ENCODE results near the gene FZD4. TPM values are rescaled to one million over a fixed set of nuclear protein-coding genes. Genes with fewer than 3 reads are reported as not detected.

Gene FZD4
- total and polyA plus RNA-seq, 12 donors, result 8.0 to 52.5 (median 20.8) TPM

- Histone ChIP-seq H3K36me3 (replicated peaks in 1 of 2) (no peaks in the 10 kb centered on the region), H3K4me1 (replicated peaks in 1 of 2) (peaks cover 0 to 3% of the 10 kb centered on the region in 2 donors), H3K4me3 (no peak overlapping the region), H3K9me3 (replicated peaks in 1 of 3) (no peaks in the 10 kb centered on the region), H3K27ac (no peak overlapping the region), H3K27me3 (no peaks in the 10 kb centered on the region)
- TF ChIP-seq CTCF (IDR thresholded peaks at IDR 0.05), result no peak
- TF ChIP-seq POLR2A (IDR thresholded peaks at IDR 0.05), result no peak
- intact Hi-C loops (cut with DNase I), result no loop called here
- DNase-seq, result no peak
- WGBS, 4 donors, result 0 to 44% (median 31%) methylated on average over 1 of the region's 1 CpG
Observed at GRCh38 chr11:86912238-86912637, 43.0 kb downstream of the FZD4 start.

- TF ChIP-seq POLR2A (IDR thresholded peaks at IDR 0.05), result no peak
- TF ChIP-seq CTCF (IDR thresholded peaks at IDR 0.05), result no peak
- no peaks in the 10 kb centered on the region for H3K9me3 ChIP-seq (replicated peaks in 1 of 3)
- intact Hi-C loops (cut with DNase I), result no loop called here
- H3K27me3 ChIP-seq, result no peaks in the 10 kb centered on the region
- no peak overlapping the region for H3K4me3 ChIP-seq
- H3K4me1 ChIP-seq (replicated peaks in 1 of 2), result no peaks in the 10 kb centered on the region
- H3K36me3 ChIP-seq (replicated peaks in 1 of 2), result no peaks in the 10 kb centered on the region
- H3K27ac ChIP-seq, result no peak overlapping the region
- no peak for DNase-seq
- WGBS, 4 donors, result 86 to 93% (median 90%) methylated on average over 3 of the region's 3 CpGs
Observed at GRCh38 chr11:86910592-86910991, 44.6 kb downstream of the FZD4 start.

- WGBS, 4 donors, result 88 to 94% (median 93%) methylated on average over 21 to 24 of the region's 24 CpGs
- no peaks in the 10 kb centered on the region for H3K9me3 ChIP-seq (replicated peaks in 1 of 3)
- no peak for DNase-seq
- no peak for TF ChIP-seq POLR2A (IDR thresholded peaks at IDR 0.05)
- no peak for TF ChIP-seq CTCF (IDR thresholded peaks at IDR 0.05)
- no peaks in the 10 kb centered on the region for H3K36me3 ChIP-seq (replicated peaks in 1 of 2)
- intact Hi-C loops (cut with DNase I), result no loop called here
- no peaks in the 10 kb centered on the region for H3K4me1 ChIP-seq (replicated peaks in 1 of 2)
- H3K27me3 ChIP-seq, result no peaks in the 10 kb centered on the region
- no peak overlapping the region for H3K27ac ChIP-seq
- H3K4me3 ChIP-seq, result no peak overlapping the region
Observed at GRCh38 chr11:86906198-86906597, 49.0 kb downstream of the FZD4 start.

- H3K9me3 ChIP-seq (replicated peaks in 1 of 3), result no peaks in the 10 kb centered on the region
- no peaks in the 10 kb centered on the region for H3K36me3 ChIP-seq (replicated peaks in 1 of 2)
- TF ChIP-seq CTCF (IDR thresholded peaks at IDR 0.05), result no peak
- no peak for TF ChIP-seq POLR2A (IDR thresholded peaks at IDR 0.05)
- H3K27me3 ChIP-seq, result no peaks in the 10 kb centered on the region
- no peak overlapping the region for H3K27ac ChIP-seq
- intact Hi-C loops (cut with DNase I), result no loop called here
- WGBS, 4 donors, result 93 to 99% (median 97%) methylated on average over 3 of the region's 3 CpGs
- DNase-seq, result no peak
- no peak overlapping the region for H3K4me3 ChIP-seq
- no peaks in the 10 kb centered on the region for H3K4me1 ChIP-seq (replicated peaks in 1 of 2)
Observed at GRCh38 chr11:86905252-86905651, 49.9 kb downstream of the FZD4 start.

Data from adrenal gland (tissue), 12 donors.